HG02981 (cell line): Measurements from ENCODE around the gene TMC3.
"Not testable (repeated sequence)": the region's sequence is repeated elsewhere in the genome, so short reads cannot be mapped to it uniquely, and the experiment has no call there.

Experiments
- ATAC-seq: cut with Tn5 transposase; IDR thresholded peaks from one replicate; pipeline ENCODE4 v1.9.1; 2021; ENCODE audit warnings: mild to moderate bottlenecking, moderate library complexity; ENCODE audit not compliant: unreplicated experiment

Gene TMC3

GRCh38 chr15:81373775-81374395 is at the start of gene TMC3:
TSS of gene TMC3 (minus strand) at chr15:81374213. CDS start at chr15:81374077, 136 bp downstream.
- ATAC-seq, result no peak

GRCh38 chr15:81421461-81421860 is 47.4 kb upstream of the TMC3 start:
- no peak for ATAC-seq

- ATAC-seq, result no peak
Measured at GRCh38 chr15:81419332-81419943, 45.4 kb upstream of the TMC3 start.

- no peak for ATAC-seq
Measured at GRCh38 chr15:81418891-81419290, 44.9 kb upstream of the TMC3 start.

- ATAC-seq, result no peak
Measured at GRCh38 chr15:81418444-81418843, 44.4 kb upstream of the TMC3 start.

GRCh38 chr15:81414274-81414968 is 40.4 kb upstream of the TMC3 start:
- not testable (repeated sequence) for ATAC-seq

- ATAC-seq, result no peak
Measured at GRCh38 chr15:81413851-81414250, 39.8 kb upstream of the TMC3 start.

GRCh38 chr15:81411969-81412633 is 38.1 kb upstream of the TMC3 start:
- no peak for ATAC-seq

- ATAC-seq, result no peak
Measured at GRCh38 chr15:81411051-81411450, 37.0 kb upstream of the TMC3 start.

- no peak for ATAC-seq
Measured at GRCh38 chr15:81410318-81410753, 36.3 kb upstream of the TMC3 start.

- no peak for ATAC-seq
Measured at GRCh38 chr15:81407718-81408117, 33.7 kb upstream of the TMC3 start.

- no peak for ATAC-seq
Measured at GRCh38 chr15:81407176-81407575, 33.2 kb upstream of the TMC3 start.

GRCh38 chr15:81400640-81401236 is 26.7 kb upstream of the TMC3 start:
- ATAC-seq, result no peak

GRCh38 chr15:81398910-81399551 is 25.0 kb upstream of the TMC3 start:
- ATAC-seq, result no peak

- no peak for ATAC-seq
Measured at GRCh38 chr15:81398456-81398855, 24.4 kb upstream of the TMC3 start.

- ATAC-seq, result no peak
Measured at GRCh38 chr15:81394603-81395002, 20.6 kb upstream of the TMC3 start.

GRCh38 chr15:81391657-81392056 is 17.6 kb upstream of the TMC3 start:
- no peak for ATAC-seq

GRCh38 chr15:81388436-81388770 is 14.4 kb upstream of the TMC3 start:
- ATAC-seq, result no peak

GRCh38 chr15:81387621-81388435 is 13.8 kb upstream of the TMC3 start:
- no peak for ATAC-seq

GRCh38 chr15:81386947-81387346 is 12.9 kb upstream of the TMC3 start:
- no peak for ATAC-seq
